ENCODE data around the gene KDM2A.
"Not testable (repeated sequence)": the region's sequence is repeated elsewhere in the genome, so short reads cannot be mapped to it uniquely, and the experiment has no call there.

KDM2A gene

DNA sequence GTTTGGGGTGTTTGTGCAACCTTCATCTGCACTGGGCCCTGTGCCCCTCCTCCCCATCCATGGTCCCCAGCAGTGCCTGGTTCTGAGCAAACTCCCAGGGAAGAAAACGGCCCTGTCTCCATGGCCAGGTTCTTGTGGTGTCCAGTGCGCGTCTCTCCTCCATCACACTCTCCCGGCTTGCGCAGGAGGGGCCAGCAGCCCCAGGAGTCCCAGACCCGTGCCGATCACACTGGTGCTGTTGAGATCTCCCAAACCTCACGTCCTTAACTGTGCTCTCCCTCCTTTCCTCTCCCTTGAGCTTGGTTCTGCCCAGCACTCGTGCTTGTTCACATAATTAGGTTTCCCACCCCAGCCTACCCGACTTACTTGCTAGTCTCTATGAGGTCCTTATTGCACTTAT, 136.3 kb downstream of the KDM2A start:
- DNase-seq (ENCODE audit: low read depth, low spot score): no peak
- TF ChIP-seq, protein P1, sequence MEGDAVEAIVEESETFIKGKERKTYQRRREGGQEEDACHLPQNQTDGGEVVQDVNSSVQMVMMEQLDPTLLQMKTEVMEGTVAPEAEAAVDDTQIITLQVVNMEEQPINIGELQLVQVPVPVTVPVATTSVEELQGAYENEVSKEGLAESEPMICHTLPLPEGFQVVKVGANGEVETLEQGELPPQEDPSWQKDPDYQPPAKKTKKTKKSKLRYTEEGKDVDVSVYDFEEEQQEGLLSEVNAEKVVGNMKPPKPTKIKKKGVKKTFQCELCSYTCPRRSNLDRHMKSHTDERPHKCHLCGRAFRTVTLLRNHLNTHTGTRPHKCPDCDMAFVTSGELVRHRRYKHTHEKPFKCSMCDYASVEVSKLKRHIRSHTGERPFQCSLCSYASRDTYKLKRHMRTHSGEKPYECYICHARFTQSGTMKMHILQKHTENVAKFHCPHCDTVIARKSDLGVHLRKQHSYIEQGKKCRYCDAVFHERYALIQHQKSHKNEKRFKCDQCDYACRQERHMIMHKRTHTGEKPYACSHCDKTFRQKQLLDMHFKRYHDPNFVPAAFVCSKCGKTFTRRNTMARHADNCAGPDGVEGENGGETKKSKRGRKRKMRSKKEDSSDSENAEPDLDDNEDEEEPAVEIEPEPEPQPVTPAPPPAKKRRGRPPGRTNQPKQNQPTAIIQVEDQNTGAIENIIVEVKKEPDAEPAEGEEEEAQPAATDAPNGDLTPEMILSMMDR (IDR thresholded peaks at IDR 0.05; ENCODE audit: low read depth, low read length): no peak
- in situ Hi-C loops (cut with HindIII; ENCODE audit: low sequenced_read_pairs): no loop called here
- no peak overlapping the region for H3K4me3 ChIP-seq (ENCODE audit: low read depth, low read length)

DNA sequence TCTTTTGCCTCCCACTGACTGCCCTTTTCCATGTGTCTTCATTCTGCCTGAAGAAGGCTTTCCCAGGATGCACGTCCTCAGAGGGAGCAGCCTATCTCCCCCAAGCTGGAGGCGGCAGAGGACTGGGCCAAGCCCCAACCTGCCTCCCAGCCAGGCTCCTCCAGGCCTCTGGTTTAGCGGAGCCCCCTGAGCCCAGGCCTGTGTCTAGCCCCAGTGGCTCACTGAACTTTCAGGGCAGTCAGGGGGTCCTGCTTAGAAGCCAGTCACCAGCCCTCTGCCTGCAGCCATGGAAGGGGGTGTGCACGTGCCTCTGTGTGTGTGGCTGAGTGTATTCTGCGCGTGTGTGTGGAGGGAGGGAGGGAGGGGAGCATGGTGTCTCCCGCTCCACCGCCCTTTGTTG, 136.8 kb downstream of the KDM2A start:
- DNase-seq (ENCODE audit: low read depth, low spot score): no peak
- no peak overlapping the region for H3K4me3 ChIP-seq (ENCODE audit: low read depth, low read length)
- in situ Hi-C loops (cut with HindIII; ENCODE audit: low sequenced_read_pairs): no loop called here
- TF ChIP-seq, protein P1 (IDR thresholded peaks at IDR 0.05; ENCODE audit: low read depth, low read length): no peak

DNA sequence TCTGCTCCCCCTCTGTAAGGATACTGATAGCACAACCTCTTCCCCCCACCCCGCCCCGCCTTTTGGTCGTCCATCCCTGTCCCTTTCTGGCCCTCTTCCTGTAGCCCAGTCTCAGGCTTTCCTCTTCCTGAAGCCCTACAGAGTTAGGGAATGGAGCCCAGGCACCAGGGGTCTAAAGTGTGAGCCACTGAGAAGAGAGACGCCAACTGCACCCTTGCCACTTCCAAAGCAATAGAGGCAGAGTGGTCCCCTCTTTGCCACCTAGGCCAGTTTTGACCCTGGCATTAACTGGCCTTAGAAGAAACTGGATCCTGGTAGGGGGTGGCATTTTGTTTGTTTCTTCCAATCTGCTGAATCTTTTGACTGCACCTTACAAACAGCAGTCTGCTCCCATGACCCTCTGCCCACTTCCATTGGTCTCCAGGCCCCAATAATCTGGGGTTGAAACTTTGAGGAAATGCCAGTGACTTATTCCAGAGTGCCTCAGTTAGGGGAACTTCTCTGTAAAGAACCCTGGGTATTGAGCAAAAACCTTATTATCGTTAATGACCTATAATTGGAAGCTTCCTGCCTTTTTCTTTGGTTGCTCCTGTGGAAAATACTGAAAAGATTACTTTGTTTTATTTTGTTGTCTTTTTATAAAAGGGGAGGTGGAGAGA, 137.5 kb downstream of the KDM2A start:
- in situ Hi-C loops (cut with HindIII; ENCODE audit: low sequenced_read_pairs): no loop called here
- TF ChIP-seq, protein P1 (IDR thresholded peaks at IDR 0.05; ENCODE audit: low read depth, low read length): no peak
- no peak overlapping the region for H3K4me3 ChIP-seq (ENCODE audit: low read depth, low read length)
- DNase-seq (ENCODE audit: low read depth, low spot score): no peak

DNA sequence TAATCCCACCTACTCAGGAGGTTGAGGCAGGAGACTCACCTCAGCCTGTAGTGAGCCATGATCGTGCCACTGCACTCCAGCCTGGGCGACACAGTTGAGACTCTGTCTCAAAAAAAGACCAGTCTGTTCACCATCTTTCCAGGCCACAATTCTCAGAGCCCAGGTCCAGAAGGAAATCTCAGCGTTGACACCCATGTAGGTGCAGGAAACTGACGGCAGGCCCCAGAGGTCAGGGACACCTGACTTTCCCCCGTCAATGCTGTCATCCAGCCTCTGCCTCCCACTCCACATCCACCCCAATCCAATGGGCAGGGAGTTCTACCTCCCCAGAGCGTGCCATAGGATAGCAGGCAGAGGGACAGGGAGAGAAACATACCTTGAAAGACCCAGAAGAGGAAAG, 141.3 kb downstream of the KDM2A start:
- in situ Hi-C loops (cut with HindIII; ENCODE audit: low sequenced_read_pairs): no loop called here
- no peak for DNase-seq (ENCODE audit: low read depth, low spot score)
- H3K4me3 ChIP-seq (ENCODE audit: low read depth, low read length): no peak overlapping the region
- TF ChIP-seq, protein P1 (IDR thresholded peaks at IDR 0.05; ENCODE audit: low read depth, low read length): no peak

DNA sequence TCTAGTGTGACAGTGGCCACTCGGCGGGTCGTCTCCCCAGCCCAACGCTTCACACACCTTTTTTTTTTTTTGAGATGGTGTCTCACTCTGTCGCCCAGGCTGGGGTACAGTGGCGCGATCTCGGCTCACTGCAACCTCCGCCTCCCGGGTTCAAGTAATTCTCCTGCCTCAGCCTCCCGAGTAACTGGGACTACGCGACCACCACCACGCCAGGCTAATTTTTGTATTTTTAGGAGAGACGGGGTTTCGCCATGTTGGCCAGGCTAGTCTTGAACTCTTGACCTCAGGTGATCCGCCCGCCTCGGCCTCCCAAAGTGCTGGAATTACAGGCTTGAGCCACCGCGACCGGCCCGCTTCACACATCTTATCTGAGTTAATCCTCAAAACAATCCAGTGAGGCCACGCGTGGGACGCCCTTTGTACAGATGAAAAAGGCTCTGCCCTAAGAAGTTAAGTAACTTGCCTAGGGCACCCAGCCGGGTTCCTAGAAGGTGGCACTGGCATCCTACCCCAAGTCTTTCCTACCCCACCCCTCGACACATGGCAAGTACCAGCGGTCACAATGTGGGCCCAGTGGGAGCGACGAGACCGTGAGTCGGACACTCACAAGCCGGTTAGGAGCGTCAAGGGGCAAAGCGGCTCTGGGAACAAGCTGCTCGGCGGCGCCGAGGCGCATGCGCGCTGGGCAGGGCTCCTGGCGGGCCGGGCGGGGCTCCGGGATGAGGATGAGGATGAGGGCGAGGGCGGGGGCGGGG, 142.0 kb downstream of the KDM2A start:
- H3K4me3 ChIP-seq (ENCODE audit: low read depth, low read length): peak overlapping the region; percentile 17
- DNase-seq (ENCODE audit: low read depth, low spot score): peak; percentile 44
- in situ Hi-C loops (cut with HindIII; ENCODE audit: low sequenced_read_pairs): not testable (repeated sequence)

DNA sequence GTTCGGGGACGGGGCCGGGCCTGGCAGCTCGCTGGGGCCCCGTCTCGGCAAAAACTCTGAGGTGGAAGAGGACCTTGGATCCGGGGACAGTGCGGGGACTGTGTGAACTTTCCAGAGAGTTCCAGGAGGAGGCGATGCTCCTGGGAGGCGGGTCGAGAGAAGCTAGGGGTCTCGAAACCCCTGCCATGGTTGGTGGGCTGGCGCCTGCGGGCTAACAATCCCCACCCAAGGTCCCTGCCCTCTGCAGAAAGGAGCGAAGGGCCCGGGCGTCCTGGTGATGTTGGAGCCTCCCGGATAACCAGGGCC, 142.5 kb downstream of the KDM2A start:
- in situ Hi-C loops (cut with HindIII; ENCODE audit: low sequenced_read_pairs): no loop called here
- TF ChIP-seq, protein P1 (IDR thresholded peaks at IDR 0.05; ENCODE audit: low read depth, low read length): peak; percentile 50
- H3K4me3 ChIP-seq (ENCODE audit: low read depth, low read length): peak overlapping the region; percentile 17
- DNase-seq (ENCODE audit: low read depth, low spot score): no peak

DNA sequence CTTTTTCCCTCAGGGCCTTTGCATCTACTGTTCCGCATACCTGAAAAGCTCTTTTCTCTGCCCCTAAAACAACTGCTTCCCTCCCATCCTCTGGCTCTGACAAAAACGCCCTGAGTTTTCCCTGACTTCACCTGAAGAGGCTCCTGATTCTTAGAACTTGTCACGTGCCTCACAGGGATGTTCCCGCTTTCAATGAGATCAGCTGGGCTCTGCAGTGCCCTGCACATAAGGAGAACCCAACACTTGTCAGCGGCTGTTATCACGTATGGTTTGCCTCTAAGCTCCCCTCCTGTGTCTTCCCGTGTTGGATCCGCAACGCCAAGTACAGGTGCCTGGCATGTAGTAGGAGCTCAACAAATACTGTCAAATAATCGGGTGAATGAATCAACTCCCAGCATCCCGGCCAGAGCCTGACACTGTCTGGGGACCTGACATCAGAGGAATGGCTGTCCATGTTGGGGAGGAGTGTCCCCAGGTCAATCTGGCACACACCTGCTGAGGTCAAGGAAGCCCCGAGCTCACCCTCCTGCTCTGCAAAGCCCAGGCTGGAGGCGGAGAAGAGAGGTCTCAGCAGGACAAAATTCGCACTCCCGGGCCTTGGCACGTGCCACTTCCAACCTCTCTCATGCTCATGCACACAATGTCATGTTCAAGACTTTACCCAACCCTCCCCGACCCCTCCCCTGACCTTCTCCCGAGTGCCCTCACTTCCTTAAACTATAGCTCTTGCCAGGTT, 143.1 kb downstream of the KDM2A start:
- in situ Hi-C loops (cut with HindIII; ENCODE audit: low sequenced_read_pairs): no loop called here
- DNase-seq (ENCODE audit: low read depth, low spot score): no peak
- no peak overlapping the region for H3K4me3 ChIP-seq (ENCODE audit: low read depth, low read length)
- TF ChIP-seq, protein P1 (IDR thresholded peaks at IDR 0.05; ENCODE audit: low read depth, low read length): no peak
